Measurements from ENCODE around the gene PSD. TPM values are rescaled to one million over a fixed set of nuclear protein-coding genes. Genes with fewer than 3 reads are reported as not detected.

Gene PSD
- total and polyA plus RNA-seq, 10 of the 15 experiments (the other 5 are each of a cell fraction or from before 2014, with no cell fraction given): 0.11 to 2.0 (median 0.49) TPM; not detected in 2

GRCh38 chr10:102420714-102421506, 2.3 kb upstream of the PSD start, which contains the start of gene FBXL15 (continued):
- TF ChIP-seq, protein P1, sequence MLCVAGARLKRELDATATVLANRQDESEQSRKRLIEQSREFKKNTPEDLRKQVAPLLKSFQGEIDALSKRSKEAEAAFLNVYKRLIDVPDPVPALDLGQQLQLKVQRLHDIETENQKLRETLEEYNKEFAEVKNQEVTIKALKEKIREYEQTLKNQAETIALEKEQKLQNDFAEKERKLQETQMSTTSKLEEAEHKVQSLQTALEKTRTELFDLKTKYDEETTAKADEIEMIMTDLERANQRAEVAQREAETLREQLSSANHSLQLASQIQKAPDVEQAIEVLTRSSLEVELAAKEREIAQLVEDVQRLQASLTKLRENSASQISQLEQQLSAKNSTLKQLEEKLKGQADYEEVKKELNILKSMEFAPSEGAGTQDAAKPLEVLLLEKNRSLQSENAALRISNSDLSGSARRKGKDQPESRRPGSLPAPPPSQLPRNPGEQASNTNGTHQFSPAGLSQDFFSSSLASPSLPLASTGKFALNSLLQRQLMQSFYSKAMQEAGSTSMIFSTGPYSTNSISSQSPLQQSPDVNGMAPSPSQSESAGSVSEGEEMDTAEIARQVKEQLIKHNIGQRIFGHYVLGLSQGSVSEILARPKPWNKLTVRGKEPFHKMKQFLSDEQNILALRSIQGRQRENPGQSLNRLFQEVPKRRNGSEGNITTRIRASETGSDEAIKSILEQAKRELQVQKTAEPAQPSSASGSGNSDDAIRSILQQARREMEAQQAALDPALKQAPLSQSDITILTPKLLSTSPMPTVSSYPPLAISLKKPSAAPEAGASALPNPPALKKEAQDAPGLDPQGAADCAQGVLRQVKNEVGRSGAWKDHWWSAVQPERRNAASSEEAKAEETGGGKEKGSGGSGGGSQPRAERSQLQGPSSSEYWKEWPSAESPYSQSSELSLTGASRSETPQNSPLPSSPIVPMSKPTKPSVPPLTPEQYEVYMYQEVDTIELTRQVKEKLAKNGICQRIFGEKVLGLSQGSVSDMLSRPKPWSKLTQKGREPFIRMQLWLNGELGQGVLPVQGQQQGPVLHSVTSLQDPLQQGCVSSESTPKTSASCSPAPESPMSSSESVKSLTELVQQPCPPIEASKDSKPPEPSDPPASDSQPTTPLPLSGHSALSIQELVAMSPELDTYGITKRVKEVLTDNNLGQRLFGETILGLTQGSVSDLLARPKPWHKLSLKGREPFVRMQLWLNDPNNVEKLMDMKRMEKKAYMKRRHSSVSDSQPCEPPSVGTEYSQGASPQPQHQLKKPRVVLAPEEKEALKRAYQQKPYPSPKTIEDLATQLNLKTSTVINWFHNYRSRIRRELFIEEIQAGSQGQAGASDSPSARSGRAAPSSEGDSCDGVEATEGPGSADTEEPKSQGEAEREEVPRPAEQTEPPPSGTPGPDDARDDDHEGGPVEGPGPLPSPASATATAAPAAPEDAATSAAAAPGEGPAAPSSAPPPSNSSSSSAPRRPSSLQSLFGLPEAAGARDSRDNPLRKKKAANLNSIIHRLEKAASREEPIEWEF (IDR thresholded peaks at IDR 0.05; ENCODE audit: insufficient replicate concordance, low read depth, low read length): peak; percentile 94
- TF ChIP-seq SMAD1 (IDR thresholded peaks at IDR 0.05; ENCODE audit: low read depth, partially characterized antibody) (no peak), EZH2 (IDR thresholded peaks at IDR 0.05; ENCODE audit: borderline replicate concordance, control insufficient read depth, low read depth, low read length) (no peak), SUZ12 (IDR thresholded peaks at IDR 0.05; ENCODE audit: unreplicated experiment) (no peak), MXI1 (IDR thresholded peaks at IDR 0.05; ENCODE audit: low read depth, low read length) (peak; percentile 76), FOXM1 (IDR thresholded peaks at IDR 0.05; ENCODE audit: low read depth, low read length) (no peak), KAT2A (conservative IDR thresholded peaks at IDR 0.05; ENCODE audit: control insufficient read depth, low read depth, low read length) (no peak), MYC (IDR thresholded peaks at IDR 0.05; ENCODE audit: insufficient read depth, insufficient read length, insufficient replicate concordance, low read length, severe bottlenecking) (no peak), MTA3 (IDR thresholded peaks at IDR 0.05; ENCODE audit: borderline replicate concordance, low read length) (no peak), MYB (IDR thresholded peaks at IDR 0.05; ENCODE audit: borderline replicate concordance, low read depth, low read length) (no peak), SUPT20H (IDR thresholded peaks at IDR 0.05; ENCODE audit: borderline replicate concordance, control insufficient read depth, low read depth, low read length) (no peak), SP1 (IDR thresholded peaks at IDR 0.05; ENCODE audit: low read depth, low read length) (peak; percentile 70), KLF5 (IDR thresholded peaks at IDR 0.05; ENCODE audit: partially characterized antibody) (peak; percentile 62), ZNF24 (IDR thresholded peaks at IDR 0.05) (peak; percentile 65; the same call in 1 of the 2 replicates), NFIC (IDR thresholded peaks at IDR 0.05; ENCODE audit: low read depth, low read length) (no peak), YBX1 (IDR thresholded peaks at IDR 0.05) (no peak), HDAC6 (IDR thresholded peaks at IDR 0.05; ENCODE audit: unreplicated experiment) (no peak)
- TF ChIP-seq, protein P2, sequence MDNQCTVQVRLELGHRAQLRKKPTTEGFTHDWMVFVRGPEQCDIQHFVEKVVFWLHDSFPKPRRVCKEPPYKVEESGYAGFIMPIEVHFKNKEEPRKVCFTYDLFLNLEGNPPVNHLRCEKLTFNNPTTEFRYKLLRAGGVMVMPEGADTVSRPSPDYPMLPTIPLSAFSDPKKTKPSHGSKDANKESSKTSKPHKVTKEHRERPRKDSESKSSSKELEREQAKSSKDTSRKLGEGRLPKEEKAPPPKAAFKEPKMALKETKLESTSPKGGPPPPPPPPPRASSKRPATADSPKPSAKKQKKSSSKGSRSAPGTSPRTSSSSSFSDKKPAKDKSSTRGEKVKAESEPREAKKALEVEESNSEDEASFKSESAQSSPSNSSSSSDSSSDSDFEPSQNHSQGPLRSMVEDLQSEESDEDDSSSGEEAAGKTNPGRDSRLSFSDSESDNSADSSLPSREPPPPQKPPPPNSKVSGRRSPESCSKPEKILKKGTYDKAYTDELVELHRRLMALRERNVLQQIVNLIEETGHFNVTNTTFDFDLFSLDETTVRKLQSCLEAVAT (IDR thresholded peaks at IDR 0.05): peak; percentile 100
- TF ChIP-seq, protein P3, sequence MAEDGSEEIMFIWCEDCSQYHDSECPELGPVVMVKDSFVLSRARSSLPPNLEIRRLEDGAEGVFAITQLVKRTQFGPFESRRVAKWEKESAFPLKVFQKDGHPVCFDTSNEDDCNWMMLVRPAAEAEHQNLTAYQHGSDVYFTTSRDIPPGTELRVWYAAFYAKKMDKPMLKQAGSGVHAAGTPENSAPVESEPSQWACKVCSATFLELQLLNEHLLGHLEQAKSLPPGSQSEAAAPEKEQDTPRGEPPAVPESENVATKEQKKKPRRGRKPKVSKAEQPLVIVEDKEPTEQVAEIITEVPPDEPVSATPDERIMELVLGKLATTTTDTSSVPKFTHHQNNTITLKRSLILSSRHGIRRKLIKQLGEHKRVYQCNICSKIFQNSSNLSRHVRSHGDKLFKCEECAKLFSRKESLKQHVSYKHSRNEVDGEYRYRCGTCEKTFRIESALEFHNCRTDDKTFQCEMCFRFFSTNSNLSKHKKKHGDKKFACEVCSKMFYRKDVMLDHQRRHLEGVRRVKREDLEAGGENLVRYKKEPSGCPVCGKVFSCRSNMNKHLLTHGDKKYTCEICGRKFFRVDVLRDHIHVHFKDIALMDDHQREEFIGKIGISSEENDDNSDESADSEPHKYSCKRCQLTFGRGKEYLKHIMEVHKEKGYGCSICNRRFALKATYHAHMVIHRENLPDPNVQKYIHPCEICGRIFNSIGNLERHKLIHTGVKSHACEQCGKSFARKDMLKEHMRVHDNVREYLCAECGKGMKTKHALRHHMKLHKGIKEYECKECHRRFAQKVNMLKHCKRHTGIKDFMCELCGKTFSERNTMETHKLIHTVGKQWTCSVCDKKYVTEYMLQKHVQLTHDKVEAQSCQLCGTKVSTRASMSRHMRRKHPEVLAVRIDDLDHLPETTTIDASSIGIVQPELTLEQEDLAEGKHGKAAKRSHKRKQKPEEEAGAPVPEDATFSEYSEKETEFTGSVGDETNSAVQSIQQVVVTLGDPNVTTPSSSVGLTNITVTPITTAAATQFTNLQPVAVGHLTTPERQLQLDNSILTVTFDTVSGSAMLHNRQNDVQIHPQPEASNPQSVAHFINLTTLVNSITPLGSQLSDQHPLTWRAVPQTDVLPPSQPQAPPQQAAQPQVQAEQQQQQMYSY (CRISPR knock-in tag; IDR thresholded peaks at IDR 0.05): no peak

Data from GM12878 (cell line).